HFFc6 (cell line): ENCODE results near the gene CRADD. TPM values are rescaled to one million over a fixed set of nuclear protein-coding genes. Genes with fewer than 3 reads are reported as not detected.
"Not testable (repeated sequence)": the region's sequence is repeated elsewhere in the genome, so short reads cannot be mapped to it uniquely, and the experiment has no call there.

Source experiments
- DNase-seq: peaks from one replicate; pipeline ENCODE4 v3.0.0-alpha.2; 2018
- H3K27ac Mint-ChIP-seq: 2 replicates; pipeline ENCODE4 v1.8.0; 2020; ENCODE audit warnings: mild to moderate bottlenecking, mixed read lengths
- H3K27me3 Mint-ChIP-seq: 2 replicates; pipeline ENCODE4 v1.8.0; 2021; ENCODE audit warnings: mild to moderate bottlenecking, moderate library complexity, mixed read lengths; ENCODE audit not compliant: insufficient read depth
- H3K36me3 Mint-ChIP-seq: 2 replicates; pipeline ENCODE4 v1.8.0; 2021; ENCODE audit warnings: low read depth, mixed read lengths
- H3K4me1 Mint-ChIP-seq: 2 replicates; pipeline ENCODE4 v1.8.0; 2020; ENCODE audit warnings: low read depth, mixed read lengths
- H3K4me3 Mint-ChIP-seq: 2 replicates; pipeline ENCODE4 v1.8.0; 2020; ENCODE audit warnings: mild to moderate bottlenecking, moderate library complexity, mixed read lengths
- H3K9me3 Mint-ChIP-seq: 2 replicates; pipeline ENCODE4 v1.8.0; 2020; ENCODE audit warnings: mild to moderate bottlenecking, mixed read lengths
- CTCF ChIP-seq: fragments of 200-600 bp; sonication (generic); IDR thresholded peaks from 2 replicates; pipeline ENCODE4 v1.5.0; 2021; ENCODE audit warnings: antibody characterized with exemption, mild to moderate bottlenecking
- total RNA-seq, 6 experiments: library from RNA; stranded (reverse); fragmentation: NEBNext Ultra II Directional; extraction: Animal tissue kit (Norgen Biotek cat#: 25700); gene quantifications; 2 replicates in 1 of 6; 3 replicates in 5 of 6; pipeline ENCODE4 v1.2.3, GENCODE V29; 2021

Gene CRADD
- total RNA-seq, 6 experiments from 2014 or later, result 15.3 to 20.1 (median 17.9) TPM

GRCh38 chr12:93796729-93797128 is 119.6 kb downstream of the CRADD start:
- no peak overlapping the region for H3K4me3 Mint-ChIP-seq
- peaks cover 32% of the 10 kb centered on the region for H3K4me1 Mint-ChIP-seq
- no peaks in the 10 kb centered on the region; the same call in 1 of the 2 replicates for H3K36me3 Mint-ChIP-seq
- no peak for DNase-seq
- H3K9me3 Mint-ChIP-seq, result no peaks in the 10 kb centered on the region
- TF ChIP-seq CTCF, result no peak
- peak overlapping the region; percentile 25; the same call in 1 of the 2 replicates for H3K27ac Mint-ChIP-seq
- H3K27me3 Mint-ChIP-seq, result no peaks in the 10 kb centered on the region

DNA sequence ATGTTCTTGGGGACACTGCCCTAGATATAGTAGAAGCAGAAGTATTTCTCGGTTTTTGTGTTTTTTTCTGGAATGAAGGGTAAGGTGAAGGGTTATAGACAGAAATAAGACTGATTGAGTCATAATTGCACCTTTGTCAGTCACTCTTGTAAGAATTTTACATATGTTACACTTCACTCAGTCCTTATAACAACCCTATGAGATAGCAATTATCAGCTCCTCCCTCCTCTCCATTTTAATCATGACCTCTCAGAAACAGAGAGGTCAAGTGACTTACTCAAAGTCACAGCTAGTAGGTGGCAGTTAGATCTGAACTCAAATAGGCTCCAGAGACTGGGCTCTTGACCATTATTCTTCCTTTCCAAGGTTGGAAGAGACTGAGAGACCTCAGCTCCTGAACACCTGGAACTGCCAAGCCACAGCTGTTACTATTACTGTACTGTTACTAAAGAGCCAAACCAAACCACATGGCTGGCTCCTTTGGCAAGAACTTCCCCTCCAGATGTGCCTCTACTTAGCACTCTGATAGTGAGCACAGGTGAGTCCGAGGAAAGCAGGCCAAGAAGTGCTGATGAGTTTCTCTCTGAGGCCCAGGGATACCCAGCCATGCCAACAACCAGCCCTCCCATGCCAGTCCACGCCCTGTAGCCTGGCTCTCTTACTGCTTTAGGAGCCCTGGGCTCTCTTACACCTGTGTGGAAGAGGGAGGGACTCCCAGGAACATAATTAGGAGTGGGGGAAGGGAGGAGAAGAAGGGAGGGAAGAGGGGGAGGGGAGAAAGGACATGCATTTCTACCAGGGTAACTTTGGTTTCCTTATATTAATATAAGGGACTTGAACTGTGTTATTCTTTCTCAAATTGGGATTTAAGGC is 121.3 kb downstream of the CRADD start:
- no peak for DNase-seq
- Mint-ChIP-seq H3K9me3 (no peaks in the 10 kb centered on the region), H3K27ac (peak overlapping the region; percentile 42), H3K4me1 (peaks cover 42% of the 10 kb centered on the region), H3K36me3 (no peaks in the 10 kb centered on the region; the same call in 1 of the 2 replicates), H3K4me3 (no peak overlapping the region), H3K27me3 (no peaks in the 10 kb centered on the region)
- no peak for TF ChIP-seq CTCF

DNA sequence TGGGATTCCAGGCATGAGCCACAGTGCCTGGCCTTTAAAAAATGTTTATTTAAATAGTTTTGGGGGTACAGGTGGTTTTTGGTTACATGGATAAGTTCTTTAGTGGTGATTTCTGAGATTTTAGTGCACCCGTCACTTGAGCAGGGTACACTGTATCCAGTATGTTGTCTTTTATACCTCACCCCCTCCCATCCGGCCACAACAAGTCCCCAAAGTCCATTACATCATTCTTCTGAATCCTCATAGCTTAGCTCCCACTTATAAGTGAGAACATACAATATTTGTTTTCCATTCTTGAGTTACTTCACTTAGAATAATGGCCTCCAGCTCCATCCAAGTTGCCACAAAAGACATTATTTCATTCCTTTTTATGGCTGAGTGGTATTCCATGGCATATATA is 124.5 kb downstream of the CRADD start:
- not testable (repeated sequence) for H3K27ac Mint-ChIP-seq, DNase-seq, H3K4me3 Mint-ChIP-seq, H3K36me3 Mint-ChIP-seq, H3K27me3 Mint-ChIP-seq, H3K9me3 Mint-ChIP-seq
- H3K4me1 Mint-ChIP-seq, result peaks cover 72% of the 10 kb centered on the region

DNA sequence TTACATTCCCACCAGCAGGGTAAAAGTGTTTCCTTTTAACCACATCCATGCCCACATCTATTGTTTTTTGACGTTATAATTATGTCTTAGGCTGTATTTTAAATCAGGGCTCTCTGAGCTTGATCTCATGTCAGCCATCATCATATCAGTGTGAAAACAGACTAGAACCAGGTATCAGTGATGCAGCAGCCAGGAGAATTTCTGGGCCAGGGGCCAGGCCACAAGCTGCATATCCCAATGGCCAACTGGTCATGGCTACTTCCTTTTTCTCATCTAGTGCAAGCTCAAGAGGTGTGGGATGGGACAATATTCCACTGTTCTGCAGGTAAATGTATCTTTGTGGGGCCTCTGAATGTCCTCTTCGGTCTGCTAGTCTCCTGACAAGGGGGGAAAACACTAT is 125.1 kb downstream of the CRADD start:
- DNase-seq, result no peak
- H3K4me1 Mint-ChIP-seq, result peaks cover 72% of the 10 kb centered on the region
- peak overlapping the region; percentile 85 for H3K27ac Mint-ChIP-seq
- H3K9me3 Mint-ChIP-seq, result no peaks in the 10 kb centered on the region
- TF ChIP-seq CTCF, result no peak
- H3K36me3 Mint-ChIP-seq, result peaks cover 4% of the 10 kb centered on the region
- no peak overlapping the region for H3K4me3 Mint-ChIP-seq
- H3K27me3 Mint-ChIP-seq, result no peaks in the 10 kb centered on the region; the same call in 1 of the 2 replicates

- peak; percentile 56 for DNase-seq
- Mint-ChIP-seq H3K4me3 (peak overlapping the region; percentile 49), H3K4me1 (peaks cover 70% of the 10 kb centered on the region), H3K9me3 (no peaks in the 10 kb centered on the region), H3K36me3 (peaks cover 6% of the 10 kb centered on the region), H3K27ac (peak overlapping the region; percentile 85), H3K27me3 (no peaks in the 10 kb centered on the region; the same call in 1 of the 2 replicates)
- TF ChIP-seq CTCF, result peak; percentile 48; the same call in 1 of the 2 replicates
These were observed 125.7 kb downstream of the CRADD start for GRCh38 chr12:93802698-93803423.

DNA sequence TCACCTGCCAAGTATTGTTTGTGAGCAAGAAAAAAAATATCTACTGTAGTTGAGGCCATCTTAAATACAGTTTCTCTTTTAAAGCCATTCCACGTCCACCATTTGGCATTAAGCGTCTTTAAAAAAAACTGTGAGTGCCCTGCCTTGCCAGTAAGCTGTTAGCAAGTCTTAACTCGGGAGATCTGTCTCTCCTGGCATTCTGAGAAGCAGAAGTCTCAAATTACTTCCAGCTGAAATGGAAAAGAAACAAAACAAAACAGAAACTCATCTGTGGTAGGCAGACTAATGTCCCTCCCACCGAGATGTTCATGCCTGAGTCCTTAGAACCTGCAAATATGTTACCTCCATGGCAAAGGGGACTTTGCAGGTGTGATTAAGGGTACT is 126.2 kb downstream of the CRADD start:
- no peak for TF ChIP-seq CTCF
- Mint-ChIP-seq H3K27ac (peak overlapping the region; percentile 85), H3K27me3 (no peaks in the 10 kb centered on the region; the same call in 1 of the 2 replicates), H3K4me1 (peaks cover 69% of the 10 kb centered on the region), H3K36me3 (peaks cover 6% of the 10 kb centered on the region), H3K4me3 (peak overlapping the region; percentile 49), H3K9me3 (no peaks in the 10 kb centered on the region)
- DNase-seq, result peak; percentile 72
